Coronary artery (tissue), 2 donors: Measurements from ENCODE around the gene KRT79.

ENCODE experiments used
- DNase-seq: peaks from one replicate; pipeline ENCODE4 v3.0.0-alpha.2; 2017; ENCODE audit warnings: low spot score
- H3K27ac ChIP-seq, 2 donors: fragments of 200-600 bp; sonication (generic); one replicate each; pipeline ENCODE4 v1.5.1; 2016 to 2019
- H3K4me3 ChIP-seq: fragments of 200-600 bp; sonication (generic); 2 replicates; pipeline ENCODE4 v1.5.1; 2016; ENCODE audit warnings: mild to moderate bottlenecking, moderate library complexity
- TF ChIP-seq, protein P1 (sequence below): fragments of 200-600 bp; sonication (generic); IDR thresholded peaks from one replicate; pipeline ENCODE4 v1.5.1; 2019; ENCODE audit warnings: antibody characterized with exemption

KRT79 gene

DNA sequence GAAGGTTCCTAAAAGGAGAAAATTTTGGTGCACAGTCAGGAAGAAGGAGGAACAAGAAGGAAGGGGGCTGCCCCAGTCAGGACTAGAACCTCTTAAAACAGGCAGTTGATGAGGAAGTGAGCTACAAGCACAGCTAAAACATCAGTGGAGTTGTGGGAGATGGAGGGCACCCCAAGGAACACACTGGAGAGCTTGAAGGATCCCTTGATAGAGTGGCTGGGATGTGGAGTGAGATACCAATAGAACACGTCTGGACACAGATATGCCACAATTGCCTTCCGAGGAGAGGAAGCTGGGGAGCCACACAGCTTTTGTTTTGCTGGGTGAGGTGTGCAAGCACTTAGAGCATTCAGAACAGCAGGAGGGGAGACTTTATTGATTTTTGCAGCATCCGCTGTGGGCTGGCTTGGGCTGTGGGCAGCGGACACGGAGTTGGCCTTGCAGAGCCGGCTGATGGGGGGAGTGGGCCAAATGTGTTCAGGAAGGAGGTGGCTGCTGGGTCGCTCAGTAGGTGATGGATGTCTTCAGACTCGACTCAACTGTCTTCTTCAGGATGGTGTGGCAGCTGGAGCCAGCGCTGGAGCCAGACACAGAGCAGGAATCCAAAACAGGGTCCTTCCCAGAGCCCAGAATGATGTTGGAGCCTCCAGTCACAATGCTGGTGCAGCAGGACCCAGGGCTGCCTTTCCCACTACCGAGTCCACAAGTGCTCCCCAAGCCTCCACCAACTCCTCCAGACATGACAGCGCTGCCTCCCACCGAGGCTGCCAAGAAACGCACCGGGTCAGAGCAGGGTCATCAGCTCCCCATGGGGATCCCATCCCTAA, 4.7 kb upstream of the KRT79 start:
- TF ChIP-seq, protein P1, sequence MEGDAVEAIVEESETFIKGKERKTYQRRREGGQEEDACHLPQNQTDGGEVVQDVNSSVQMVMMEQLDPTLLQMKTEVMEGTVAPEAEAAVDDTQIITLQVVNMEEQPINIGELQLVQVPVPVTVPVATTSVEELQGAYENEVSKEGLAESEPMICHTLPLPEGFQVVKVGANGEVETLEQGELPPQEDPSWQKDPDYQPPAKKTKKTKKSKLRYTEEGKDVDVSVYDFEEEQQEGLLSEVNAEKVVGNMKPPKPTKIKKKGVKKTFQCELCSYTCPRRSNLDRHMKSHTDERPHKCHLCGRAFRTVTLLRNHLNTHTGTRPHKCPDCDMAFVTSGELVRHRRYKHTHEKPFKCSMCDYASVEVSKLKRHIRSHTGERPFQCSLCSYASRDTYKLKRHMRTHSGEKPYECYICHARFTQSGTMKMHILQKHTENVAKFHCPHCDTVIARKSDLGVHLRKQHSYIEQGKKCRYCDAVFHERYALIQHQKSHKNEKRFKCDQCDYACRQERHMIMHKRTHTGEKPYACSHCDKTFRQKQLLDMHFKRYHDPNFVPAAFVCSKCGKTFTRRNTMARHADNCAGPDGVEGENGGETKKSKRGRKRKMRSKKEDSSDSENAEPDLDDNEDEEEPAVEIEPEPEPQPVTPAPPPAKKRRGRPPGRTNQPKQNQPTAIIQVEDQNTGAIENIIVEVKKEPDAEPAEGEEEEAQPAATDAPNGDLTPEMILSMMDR = no peak

DNA sequence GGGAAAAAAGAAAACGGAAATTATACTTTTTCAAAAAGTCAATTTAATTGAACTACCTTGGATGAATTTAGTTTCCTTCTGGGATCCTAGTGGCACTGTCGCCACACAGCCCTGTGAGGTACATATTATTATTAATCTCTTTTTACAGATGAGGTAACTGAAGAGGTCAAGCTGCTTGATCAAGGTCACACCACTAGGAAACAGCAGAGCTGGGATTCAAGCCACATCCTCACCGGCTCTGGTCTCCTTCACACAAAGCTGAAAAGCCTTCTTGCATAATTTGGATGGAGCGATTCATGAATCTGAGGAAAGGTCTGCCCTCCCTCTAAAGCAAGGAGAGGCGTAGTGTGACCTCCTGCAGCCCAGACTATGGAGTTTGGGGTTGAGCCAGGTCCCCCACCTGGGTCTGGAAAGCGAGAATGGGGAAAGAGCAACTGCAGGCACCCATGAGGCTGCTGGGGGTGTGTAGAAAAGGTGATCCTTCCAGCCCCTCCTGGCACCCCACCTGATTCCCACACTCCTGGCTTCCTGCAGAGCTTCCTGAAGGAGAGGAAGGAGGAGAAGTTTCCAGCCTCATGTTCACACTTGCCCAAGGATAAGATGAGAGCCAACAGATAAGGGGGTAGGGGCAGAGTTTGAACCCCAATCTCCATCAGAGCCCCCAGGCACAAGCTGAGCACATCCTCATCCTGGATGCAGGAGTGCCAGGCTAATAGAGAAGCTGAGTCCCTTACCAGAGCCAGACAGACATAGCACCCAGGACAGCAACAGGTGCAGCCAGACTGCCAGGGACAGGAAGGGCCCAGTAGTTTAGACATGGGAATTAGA, 3.9 kb upstream of the KRT79 start:
- no peak for DNase-seq
- TF ChIP-seq, protein P1 = no peak
- Histone ChIP-seq H3K4me3 (no peak overlapping the region), H3K27ac (no peak overlapping the region)

More for the DNA sequence above, 4.7 kb upstream of the KRT79 start:
- DNase-seq = no peak
- Histone ChIP-seq H3K27ac (no peak overlapping the region), H3K4me3 (no peak overlapping the region)

DNA sequence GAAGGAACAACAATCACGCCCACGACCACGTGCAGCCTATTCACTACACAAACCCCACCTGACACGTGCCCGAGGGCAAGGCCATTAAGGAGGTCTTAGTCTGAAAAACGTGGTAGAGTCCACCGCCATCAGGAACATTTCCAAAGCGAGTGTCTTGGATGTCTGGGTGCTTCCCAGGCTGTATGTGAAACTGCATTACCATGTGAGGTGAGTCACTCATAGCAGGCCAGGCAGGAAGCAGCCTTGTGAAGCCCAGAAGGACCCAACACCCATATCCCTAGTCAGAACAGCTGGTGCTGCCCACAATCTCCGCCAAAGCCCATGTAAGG, 3.3 kb upstream of the KRT79 start:
- Histone ChIP-seq H3K27ac (no peak overlapping the region), H3K4me3 (no peak overlapping the region)
- TF ChIP-seq, protein P1 = no peak

DNA sequence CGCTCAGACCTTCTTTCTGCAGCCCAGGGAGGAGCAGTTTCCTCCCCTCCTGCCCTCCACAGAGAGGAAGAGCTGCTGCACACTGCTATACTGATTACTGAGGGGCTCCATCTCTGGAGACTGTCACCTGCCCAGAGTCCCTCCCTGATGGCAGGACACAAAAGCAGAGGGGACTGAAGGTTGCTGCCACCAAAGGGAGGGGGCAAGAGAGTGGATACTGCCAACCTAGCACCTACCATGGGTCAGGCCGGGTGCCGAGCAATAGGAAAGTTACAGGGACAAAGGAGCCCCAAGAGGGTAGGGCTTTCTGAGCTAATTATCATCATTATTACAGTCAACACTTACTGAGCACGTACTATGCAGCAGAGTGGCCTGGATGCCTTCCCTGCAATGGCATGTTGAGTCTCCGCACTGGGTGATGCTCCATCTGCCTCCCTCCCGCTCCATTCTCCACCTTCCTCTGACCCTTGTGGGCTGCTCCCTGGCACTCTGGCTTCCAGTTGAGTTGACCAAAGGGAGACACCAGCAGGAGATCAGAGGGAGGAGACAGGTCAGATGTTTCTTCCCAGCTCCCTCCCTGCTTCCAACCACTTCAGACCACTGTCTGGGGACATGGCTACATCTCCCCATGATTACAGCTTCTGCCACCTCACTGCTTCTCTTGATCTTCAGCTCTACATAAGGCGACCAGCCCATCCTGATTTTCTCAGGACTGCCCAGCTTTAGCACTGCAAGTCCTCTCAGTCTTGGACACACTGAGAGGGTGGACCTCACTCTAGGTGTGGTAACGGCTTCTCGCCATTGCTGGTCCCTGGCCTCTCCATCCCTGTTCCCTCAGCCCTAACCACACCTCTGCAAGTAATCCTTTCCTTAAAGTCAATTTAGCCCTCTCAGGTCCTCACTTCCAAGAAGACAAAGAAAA, 2.6 kb upstream of the KRT79 start:
- Histone ChIP-seq H3K4me3 (no peak overlapping the region), H3K27ac (no peak overlapping the region)
- DNase-seq = no peak
- TF ChIP-seq, protein P1 = no peak

More for the DNA sequence above, 3.3 kb upstream of the KRT79 start:
- no peak for DNase-seq

DNA sequence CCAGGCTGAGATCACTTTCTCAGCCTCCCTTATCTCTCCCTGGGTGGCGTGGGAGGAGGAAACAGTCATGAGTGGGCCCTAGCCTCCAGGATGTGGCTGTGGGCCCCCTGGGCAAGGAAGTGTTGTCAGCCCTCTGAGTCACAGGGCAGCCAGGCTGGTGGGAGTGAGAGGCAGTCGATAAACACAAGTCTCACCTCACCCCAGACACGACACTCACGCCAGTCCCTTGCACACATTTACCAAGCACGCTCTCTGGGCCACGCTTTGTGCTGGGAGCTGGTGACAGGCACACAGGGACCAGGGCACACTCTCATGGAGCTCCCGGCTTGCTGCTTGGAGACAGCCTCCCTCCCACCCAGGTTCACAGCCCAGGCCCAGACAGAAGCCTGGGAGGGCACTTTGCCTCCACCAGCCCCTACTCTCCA, 1.9 kb upstream of the KRT79 start:
- H3K4me3 ChIP-seq = no peak overlapping the region
- DNase-seq = no peak
- no peak overlapping the region for H3K27ac ChIP-seq
- TF ChIP-seq, protein P1 = no peak

DNA sequence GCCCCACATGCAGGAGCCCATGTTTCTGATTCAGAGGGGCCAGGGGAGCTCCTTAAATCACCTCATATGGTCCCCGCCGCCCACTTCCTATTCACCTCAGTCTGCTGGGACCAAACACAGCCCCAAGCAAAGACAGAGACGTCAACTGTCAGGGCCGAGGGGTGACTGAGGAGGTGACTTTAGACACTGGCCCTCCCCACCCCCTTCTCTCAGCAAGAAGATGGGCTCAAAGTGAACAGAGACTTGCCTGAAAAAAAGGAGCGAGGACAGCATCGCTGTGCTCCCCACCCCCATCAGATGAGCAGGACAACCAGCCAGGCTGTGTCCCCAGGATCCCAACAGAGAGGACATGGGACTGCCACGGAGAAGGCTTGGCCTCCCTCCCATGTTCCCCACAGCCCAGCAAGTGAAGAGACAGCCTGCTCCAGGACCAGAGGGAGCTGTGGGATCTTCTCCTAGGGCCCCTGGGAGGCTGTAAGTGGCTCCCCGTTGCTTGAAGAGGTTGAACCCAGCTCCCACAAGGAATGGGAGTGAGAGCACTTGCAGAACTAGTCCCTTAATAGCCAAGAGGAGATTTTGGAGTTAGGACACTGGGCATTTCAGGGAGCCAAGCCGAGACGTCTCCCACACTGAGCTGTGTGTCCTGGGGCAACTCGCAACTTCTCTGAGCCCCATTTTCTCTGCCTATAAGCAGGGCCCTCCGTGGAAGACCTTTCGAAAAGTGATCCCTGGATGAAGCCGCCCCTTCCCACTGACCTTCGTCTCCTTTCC, 1.3 kb upstream of the KRT79 start:
- no peak overlapping the region for H3K27ac ChIP-seq
- H3K4me3 ChIP-seq = no peak overlapping the region
- no peak for DNase-seq
- TF ChIP-seq, protein P1 = no peak
